Stimulated activated CD4-positive, alpha-beta T cell treated with anti-CD3 and anti-CD28 coated beads, Interleukin-1b, Interleukin-23, amount 100 ng/mL, for 1 hour (primary cell): ENCODE measurements around the gene UBXN4.
"Not testable (repeated sequence)": the region's sequence is repeated elsewhere in the genome, so short reads cannot be mapped to it uniquely, and the experiment has no call there.

ENCODE experiments used
- DNase-seq, 2 donors: peaks; one replicate each; pipeline ENCODE4 v3.0.0-alpha.2; 2020; ENCODE audit warnings: low read depth in 2 of 2

The UBXN4 gene

GRCh38 chr2:135768863-135769262 lies 27.2 kb downstream of the UBXN4 start:
- DNase-seq: no peak

DNA sequence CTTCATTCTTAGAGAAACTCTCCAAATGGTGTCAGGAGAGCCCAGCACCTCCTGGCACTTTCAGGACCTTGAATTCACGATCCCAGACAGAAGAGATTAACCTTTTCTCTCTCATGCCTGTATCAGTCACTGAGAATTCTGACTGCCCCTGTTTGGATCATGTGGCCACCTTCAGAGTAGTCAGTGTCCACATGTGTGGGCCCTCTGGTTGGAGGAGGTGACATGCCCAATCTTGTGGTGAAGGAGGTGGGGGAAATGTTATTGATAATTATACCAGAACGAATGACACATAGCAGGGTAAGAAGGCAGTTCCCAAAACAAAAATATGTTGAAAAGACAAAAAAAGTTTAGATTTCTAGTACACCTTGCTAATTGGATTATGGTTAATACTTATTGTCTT lies 31.7 kb downstream of the UBXN4 start:
- no peak for DNase-seq

GRCh38 chr2:135773917-135774316 lies 32.3 kb downstream of the UBXN4 start:
- no peak for DNase-seq

GRCh38 chr2:135775420-135775819 lies 33.8 kb downstream of the UBXN4 start:
- no peak for DNase-seq

DNA sequence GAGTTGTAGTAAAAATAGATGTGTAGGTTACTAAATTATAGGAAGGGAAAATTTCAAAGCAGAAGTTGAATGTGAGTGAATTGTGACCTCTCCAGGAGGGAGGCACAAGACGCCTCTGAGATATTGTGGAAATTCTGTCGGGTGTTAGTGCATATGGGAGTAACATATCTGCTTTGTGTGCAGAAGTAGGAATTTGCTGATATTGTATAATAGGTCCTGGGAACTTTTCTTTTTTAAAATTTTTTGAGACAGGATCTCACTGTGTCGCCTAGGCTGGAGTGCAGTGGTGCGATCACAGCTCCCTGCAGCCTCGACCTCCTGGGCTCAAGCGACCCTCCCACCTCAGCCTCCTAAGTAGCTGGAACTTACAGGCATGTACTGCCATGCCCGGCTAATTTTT lies 34.7 kb downstream of the UBXN4 start:
- no peak for DNase-seq

DNA sequence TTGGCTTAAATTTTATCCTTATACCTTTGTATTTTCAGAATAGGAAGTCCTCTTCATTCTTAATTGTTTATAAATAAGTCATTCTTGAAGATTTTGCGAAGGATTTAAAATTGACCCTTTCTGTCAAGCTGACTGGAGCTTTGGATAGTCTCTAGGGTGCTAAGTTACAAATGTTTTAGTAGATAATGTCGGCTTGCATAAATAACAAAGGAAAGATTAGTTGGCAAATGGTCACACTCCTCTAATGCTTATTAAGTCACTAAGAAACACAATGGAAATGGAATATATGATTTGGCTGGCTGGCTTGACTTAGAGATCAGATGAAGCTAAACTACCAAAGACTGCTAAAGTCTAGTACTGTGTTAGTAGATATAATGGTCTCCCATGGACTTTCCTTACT lies 40.6 kb downstream of the UBXN4 start:
- no peak for DNase-seq

GRCh38 chr2:135783439-135783838 lies 41.8 kb downstream of the UBXN4 start:
- no peak for DNase-seq

DNA sequence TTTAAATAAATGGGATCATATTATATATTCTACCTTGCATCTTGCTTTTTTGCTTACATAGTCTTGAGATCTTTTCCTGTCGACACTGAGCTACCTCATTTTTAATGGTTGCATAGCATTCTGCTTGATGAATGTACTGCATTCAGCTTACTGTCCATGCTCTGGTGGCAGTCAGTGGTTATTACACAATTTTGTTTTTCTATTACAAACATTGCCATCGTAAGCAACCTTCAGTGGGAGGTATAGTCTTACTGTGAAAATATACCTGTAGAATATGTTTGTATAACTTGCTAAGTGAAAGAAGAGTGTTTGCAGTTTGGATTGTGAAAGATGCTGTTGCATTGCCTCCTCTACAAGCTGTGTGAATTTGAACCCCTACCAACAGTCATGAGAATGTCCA lies 43.4 kb downstream of the UBXN4 start:
- no peak for DNase-seq

DNA sequence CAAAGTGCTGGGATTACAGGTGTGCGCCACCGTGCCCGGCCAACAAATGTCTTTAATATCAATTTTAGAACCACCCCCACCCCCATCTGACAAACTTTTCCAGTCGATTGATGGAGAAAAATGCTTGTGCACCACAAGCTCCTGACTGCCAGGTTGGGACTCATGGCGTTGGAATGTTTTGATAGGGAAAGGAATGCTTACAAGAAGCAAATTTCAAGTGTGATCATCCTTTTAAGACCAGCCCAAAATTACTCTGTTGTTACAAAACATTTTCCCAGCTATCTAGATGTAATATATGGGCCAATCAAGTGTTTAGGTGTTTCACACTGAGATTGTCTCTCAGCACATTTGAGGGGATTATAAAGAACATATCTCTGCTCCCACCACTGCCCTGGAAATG lies 45.2 kb downstream of the UBXN4 start:
- no peak for DNase-seq

DNA sequence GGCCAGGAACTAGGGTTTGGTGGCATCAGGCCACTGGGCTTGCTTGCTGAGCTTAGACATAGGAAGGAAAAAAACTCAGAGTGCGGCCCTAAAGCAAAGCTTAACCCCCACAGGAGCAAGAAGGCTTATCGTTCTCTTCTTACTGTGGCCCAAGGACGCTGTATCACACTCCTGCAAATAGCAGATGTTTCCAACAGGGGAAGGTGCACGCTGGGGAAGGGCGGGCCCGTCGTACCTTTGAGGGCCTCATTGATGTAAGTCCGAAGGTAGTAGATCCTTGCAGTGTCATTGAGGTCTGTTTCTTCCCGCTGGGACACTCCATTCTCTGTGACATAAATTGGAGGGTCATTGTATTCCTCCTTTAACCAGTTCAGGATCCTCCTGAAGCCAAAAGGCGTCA lies 48.8 kb downstream of the UBXN4 start:
- no peak for DNase-seq

DNA sequence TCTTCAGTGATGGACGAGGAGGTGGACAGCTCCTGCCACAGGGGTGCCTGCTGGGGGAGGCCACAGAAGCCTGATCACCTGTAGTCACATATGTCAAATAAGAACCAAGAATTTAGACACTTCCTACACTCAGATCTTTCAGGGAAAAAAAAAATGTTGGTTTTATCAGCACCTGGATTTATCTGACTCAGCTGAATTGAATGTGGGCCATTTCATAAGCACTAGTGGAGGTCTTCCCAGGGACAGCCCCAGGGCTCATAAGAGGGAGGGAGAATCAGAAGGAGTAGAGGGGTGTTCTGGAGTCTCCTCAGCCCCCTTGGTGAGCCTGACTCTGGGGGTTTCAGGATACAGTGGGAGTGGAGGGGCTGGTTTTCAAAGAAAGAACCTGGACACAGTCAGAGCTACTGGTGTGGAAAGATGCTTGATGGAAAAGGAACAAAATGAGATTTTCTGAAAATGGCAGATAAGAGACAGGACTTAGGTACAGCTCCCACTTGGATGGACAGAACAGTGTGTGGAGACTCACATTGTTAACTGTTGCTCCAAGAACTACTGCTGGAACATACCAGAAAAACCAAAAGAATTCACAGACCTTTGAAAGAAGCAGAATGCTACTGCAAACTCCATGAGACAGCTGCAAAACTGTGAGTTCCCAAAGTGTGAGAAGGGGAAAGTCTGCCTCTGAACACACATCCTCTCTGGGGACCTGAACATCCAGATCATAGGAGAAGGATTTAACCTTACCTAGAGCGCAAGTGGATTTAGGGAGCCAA lies 49.9 kb downstream of the UBXN4 start:
- no peak for DNase-seq

DNA sequence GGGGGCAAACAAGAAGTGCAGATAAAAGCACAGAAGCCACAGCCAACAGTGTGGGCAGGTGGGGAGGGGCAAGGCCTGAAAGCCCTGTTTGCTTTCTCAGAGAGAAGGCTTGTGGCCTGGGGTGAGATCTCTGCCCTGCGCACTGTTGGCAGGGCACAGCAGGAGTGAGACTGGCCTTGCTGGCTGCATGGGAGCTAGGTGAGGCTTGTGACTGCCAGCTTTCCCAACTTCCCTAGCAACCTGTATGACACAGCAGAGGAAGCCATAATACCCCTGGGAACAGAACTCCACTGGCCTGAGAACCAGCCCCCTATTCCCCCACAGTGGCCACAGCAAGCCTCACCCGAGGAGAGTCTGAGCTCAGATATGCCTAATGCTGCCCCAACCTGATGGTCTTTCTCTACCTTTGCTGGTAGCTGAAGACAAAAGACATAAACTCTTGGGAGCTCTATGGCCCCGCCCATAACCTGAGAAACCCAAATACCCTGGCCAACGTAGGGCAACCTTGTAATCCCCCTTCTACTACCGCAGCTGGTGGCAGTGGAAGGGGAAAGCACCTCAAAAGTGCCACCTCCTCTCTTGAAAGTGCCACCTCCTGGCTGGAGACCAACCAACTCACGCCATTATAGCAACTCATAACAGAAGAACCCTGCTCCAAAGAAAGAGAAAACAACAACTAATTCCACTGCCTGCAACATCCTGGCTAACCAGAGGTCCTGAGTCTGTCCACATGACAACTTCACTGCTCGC lies 50.9 kb downstream of the UBXN4 start:
- DNase-seq: no peak

GRCh38 chr2:135795641-135796040 lies 54.0 kb downstream of the UBXN4 start:
- DNase-seq: not testable (repeated sequence)

GRCh38 chr2:135796606-135797005 lies 55.0 kb downstream of the UBXN4 start:
- DNase-seq: no peak

- peak; percentile 55 to 61 for DNase-seq
Observed at GRCh38 chr2:135797497-135798274, 56.0 kb downstream of the UBXN4 start.

GRCh38 chr2:135798275-135798705 lies 56.6 kb downstream of the UBXN4 start:
- no peak for DNase-seq

DNA sequence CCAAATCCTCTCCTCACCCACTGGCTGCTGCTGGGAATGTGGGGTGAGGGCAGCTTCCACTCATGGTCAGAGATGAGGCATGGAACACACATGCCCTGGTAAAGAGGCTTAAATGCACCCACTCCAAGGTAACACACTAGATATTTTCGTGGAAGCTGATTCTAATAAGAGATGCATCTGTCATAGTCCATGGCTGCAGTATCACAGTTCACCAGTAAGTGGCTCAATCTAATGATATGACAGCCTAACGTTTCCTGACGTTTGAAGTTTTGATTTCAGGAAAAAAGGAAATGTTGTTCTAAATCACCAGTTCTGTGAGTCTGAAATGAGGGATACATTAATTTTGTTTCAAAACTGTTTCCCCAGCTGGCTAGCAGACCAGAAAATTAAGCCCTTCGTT lies 57.1 kb downstream of the UBXN4 start:
- DNase-seq: no peak

- no peak for DNase-seq
Observed at GRCh38 chr2:135799738-135800137, 58.1 kb downstream of the UBXN4 start.

GRCh38 chr2:135800513-135801460 lies 59.1 kb downstream of the UBXN4 start:
- no peak for DNase-seq

- no peak for DNase-seq
Observed at GRCh38 chr2:135802350-135802749, 60.7 kb downstream of the UBXN4 start.

- DNase-seq: no peak
Observed at GRCh38 chr2:135803278-135803677, 61.6 kb downstream of the UBXN4 start.
